ENCODE measurements around the gene PARVG. TPM values are rescaled to one million over a fixed set of nuclear protein-coding genes. Genes with fewer than 3 reads are reported as not detected.

PARVG gene
- total and polyA plus RNA-seq, 2 donors = 5.8 to 8.5 TPM

DNA sequence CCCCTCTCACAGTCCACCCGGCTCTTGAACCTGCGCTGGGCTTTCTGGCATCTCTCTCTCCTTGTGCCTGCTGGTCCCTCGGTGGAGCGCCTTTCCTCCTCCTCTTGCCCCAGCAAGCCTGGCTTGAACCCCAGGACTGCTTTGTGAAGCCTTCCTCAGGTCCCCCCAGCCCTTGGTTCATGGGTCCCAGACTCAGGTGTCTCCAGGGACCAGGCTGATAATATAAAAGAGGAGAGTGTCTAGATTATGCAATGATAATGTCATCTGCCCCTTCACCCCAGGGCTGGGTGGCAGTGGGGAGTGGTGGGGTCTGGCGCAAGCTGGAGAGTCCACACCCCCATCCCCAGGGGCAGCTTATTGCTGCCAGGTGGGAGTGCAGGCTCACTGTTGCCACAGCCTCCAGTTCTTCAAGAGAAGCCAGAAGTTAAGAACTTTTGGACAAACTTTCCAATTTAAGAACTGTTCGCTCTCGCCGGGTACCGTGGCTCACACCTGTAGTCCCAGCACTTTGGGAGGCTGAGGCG, 36.6 kb upstream of the PARVG start:
- no peak for DNase-seq (ENCODE audit: extremely low spot score)
- Histone ChIP-seq H3K4me3 (ENCODE audit: low read depth, low read length) (no peak overlapping the region), H3K36me3 (ENCODE audit: insufficient read depth) (no peaks in the 10 kb centered on the region), H3K4me1 (ENCODE audit: insufficient read depth) (no peaks in the 10 kb centered on the region), H3K27ac (ENCODE audit: low read depth) (no peak overlapping the region)
- 92% methylated on average over 10 of the region's 10 CpGs for WGBS

DNA sequence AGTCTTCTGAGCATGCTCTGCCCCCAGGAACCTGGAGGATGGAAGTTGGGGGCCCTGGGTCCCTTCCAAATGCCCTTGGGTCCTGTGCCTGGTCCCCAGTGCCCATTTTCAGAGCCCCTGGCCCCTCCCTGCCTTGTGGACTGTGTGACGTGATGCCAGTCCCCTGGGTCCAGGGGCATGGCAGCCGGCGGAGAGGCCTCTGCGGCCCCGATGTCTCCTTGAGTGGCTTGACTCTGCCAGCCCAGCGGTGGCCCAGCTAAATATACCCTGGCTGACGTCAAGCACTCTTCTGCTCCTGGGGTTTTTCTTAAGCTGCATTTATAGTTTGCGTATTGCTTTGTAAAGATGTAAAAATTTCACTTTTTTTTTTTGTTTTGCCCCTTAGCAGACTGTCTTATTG, 35.2 kb upstream of the PARVG start:
- no peaks in the 10 kb centered on the region for H3K36me3 ChIP-seq (ENCODE audit: insufficient read depth)
- 71% methylated on average over 8 of the region's 8 CpGs for WGBS
- no peak overlapping the region for H3K4me3 ChIP-seq (ENCODE audit: low read depth, low read length)
- no peak overlapping the region for H3K27ac ChIP-seq (ENCODE audit: low read depth)
- no peak for DNase-seq (ENCODE audit: extremely low spot score)
- no peaks in the 10 kb centered on the region for H3K4me1 ChIP-seq (ENCODE audit: insufficient read depth)

DNA sequence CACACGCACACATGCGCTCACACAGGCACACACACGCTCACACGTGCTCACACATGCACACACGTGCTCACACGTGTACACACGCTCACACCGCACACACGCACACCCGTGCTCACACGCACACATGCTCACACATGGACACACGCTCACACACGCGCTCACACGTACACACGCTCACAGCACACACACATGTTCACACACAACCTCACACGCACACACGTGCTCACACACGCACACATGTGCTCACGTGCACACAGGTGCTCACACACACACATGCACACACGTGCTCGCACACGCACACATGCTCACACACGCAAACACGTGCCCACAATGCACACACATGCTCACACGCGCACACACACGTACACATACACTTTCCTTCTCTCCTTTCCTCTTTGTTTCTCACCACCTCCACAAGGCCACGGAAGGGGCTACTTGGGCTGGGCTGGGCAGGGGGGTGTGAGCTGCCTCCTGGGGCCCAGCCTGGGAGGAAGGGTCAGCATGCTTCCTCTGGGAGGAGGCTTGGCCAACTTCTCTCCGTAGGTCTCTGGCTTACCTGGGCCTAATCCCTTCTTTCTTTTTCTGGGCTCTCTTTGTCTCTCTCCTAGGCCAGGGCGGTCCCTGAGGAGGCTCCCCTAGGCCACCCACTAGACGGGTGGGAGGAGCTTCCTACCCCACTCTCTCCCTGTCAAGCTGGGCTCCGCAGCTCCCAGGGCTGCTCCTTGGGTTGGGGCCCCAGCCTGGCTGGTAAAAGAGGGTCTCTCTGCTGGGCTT, 34.5 kb upstream of the PARVG start:
- Histone ChIP-seq H3K4me1 (ENCODE audit: insufficient read depth) (no peaks in the 10 kb centered on the region), H3K36me3 (ENCODE audit: insufficient read depth) (no peaks in the 10 kb centered on the region), H3K4me3 (ENCODE audit: low read depth, low read length) (no peak overlapping the region), H3K27ac (ENCODE audit: low read depth) (no peak overlapping the region)
- WGBS = 90% methylated on average over 33 of the region's 33 CpGs
- no peak for DNase-seq (ENCODE audit: extremely low spot score)

GRCh38 chr22:44147008-44147645, 33.6 kb upstream of the PARVG start:
- WGBS = 75% methylated on average over 12 of the region's 12 CpGs

DNA sequence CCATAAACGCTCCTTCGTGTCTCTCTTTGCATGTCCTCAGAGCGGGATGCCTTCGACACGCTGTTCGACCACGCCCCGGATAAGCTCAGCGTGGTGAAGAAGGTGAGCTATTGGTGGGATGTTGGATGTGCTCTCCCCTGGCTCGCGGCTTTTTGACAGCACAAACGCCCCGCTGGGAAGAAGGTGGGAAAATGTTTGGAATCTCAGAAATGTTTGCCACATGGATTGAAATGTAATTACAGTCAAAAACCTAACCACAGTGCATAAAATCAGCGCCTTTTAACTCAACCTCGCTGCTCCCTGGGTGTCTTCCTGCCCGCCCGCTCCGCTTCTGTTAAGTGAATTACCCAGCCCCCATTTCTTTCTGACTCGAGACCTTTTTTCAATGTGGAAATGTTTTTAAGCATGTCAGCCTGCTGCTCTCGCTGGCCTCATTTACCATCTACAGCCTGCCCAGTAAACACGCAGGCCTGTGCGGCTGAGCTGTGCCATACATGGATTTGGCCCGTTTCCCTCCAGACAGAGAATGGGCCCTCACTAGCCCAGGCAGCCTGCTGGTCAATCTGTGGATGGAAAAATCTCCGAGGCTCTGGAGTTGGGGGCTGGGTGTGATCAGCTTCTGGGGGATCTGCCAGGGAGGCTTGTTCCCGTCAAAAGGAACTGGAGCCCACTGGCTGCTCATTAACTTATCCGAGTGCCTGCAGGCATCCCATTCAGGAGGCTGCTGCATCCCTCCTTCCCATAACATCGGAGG, 32.7 kb upstream of the PARVG start:
- no peaks in the 10 kb centered on the region for H3K4me1 ChIP-seq (ENCODE audit: insufficient read depth)
- H3K4me3 ChIP-seq (ENCODE audit: low read depth, low read length) = no peak overlapping the region
- no peak for DNase-seq (ENCODE audit: extremely low spot score)
- 42% methylated on average over 27 of the region's 27 CpGs for WGBS
- H3K36me3 ChIP-seq (ENCODE audit: insufficient read depth) = no peaks in the 10 kb centered on the region
- no peak overlapping the region for H3K27ac ChIP-seq (ENCODE audit: low read depth)

More at GRCh38 chr22:44147008-44147645, 33.6 kb upstream of the PARVG start:
- H3K4me1 ChIP-seq (ENCODE audit: insufficient read depth) = no peaks in the 10 kb centered on the region
- DNase-seq (ENCODE audit: extremely low spot score) = no peak
- H3K36me3 ChIP-seq (ENCODE audit: insufficient read depth) = no peaks in the 10 kb centered on the region
- no peak overlapping the region for H3K27ac ChIP-seq (ENCODE audit: low read depth)
- no peak overlapping the region for H3K4me3 ChIP-seq (ENCODE audit: low read depth, low read length)

- 47% methylated on average over 4 of the region's 4 CpGs for whole genome bisulfite sequencing
- H3K4me1 ChIP-seq (ENCODE audit: insufficient read depth) = no peaks in the 10 kb centered on the region
- no peak overlapping the region for H3K4me3 ChIP-seq (ENCODE audit: low read depth, low read length)
- no peaks in the 10 kb centered on the region for H3K36me3 ChIP-seq (ENCODE audit: insufficient read depth)
- no peak for DNase-seq (ENCODE audit: extremely low spot score)
- H3K27ac ChIP-seq (ENCODE audit: low read depth) = no peak overlapping the region
Observed at GRCh38 chr22:44151676-44152075, 29.0 kb upstream of the PARVG start.

DNA sequence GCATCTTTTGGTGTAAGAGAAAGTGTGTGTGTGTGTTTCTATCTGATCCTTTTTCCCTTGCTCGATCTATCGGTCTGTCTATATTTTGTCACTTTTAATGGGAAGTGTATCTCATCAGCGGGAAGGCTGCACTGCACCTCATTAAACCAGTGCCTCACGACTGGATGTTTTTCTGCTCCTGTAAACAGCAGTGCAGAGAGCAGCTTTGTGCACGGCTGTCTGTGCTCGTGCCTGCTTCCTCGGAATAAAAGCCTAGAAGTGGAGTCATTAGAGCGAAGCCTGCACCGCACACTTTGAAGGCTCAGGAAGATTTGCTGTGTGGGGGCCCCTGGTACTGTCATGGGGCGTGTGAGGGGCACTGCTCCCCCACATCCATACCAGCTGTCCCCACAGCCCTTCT, 27.0 kb upstream of the PARVG start:
- Histone ChIP-seq H3K36me3 (ENCODE audit: insufficient read depth) (no peaks in the 10 kb centered on the region), H3K4me3 (ENCODE audit: low read depth, low read length) (no peak overlapping the region), H3K27ac (ENCODE audit: low read depth) (no peak overlapping the region), H3K4me1 (ENCODE audit: insufficient read depth) (no peaks in the 10 kb centered on the region)
- WGBS = 74% methylated on average over 10 of the region's 10 CpGs
- DNase-seq (ENCODE audit: extremely low spot score) = no peak

GRCh38 chr22:44154436-44154942, 26.2 kb upstream of the PARVG start:
- Histone ChIP-seq H3K4me1 (ENCODE audit: insufficient read depth) (no peaks in the 10 kb centered on the region), H3K36me3 (ENCODE audit: insufficient read depth) (no peaks in the 10 kb centered on the region), H3K27ac (ENCODE audit: low read depth) (no peak overlapping the region), H3K4me3 (ENCODE audit: low read depth, low read length) (no peak overlapping the region)
- WGBS = 83% methylated on average over 2 of the region's 2 CpGs
- no peak for DNase-seq (ENCODE audit: extremely low spot score)

DNA sequence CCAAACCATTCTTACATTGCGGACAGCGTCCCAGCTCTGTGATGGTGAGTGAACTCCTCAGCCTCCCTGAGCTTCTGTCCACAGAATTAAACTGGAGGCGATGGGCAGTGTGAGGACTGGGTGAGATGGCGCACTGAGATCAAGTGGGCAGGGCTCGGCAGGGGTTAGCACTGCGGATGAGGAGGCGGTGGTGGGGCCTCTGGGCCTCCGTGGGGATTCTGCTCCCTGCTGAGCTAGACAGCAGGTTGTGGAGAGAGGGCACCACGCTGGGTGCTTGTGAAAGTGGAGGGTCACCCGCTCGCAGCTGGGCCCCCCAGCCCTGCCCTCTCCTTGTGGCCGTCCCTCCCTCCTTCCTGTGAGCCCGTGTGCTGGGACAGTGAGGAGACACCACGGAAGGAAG, 25.6 kb upstream of the PARVG start:
- H3K4me1 ChIP-seq (ENCODE audit: insufficient read depth) = no peaks in the 10 kb centered on the region
- DNase-seq (ENCODE audit: extremely low spot score) = no peak
- H3K27ac ChIP-seq (ENCODE audit: low read depth) = no peak overlapping the region
- H3K4me3 ChIP-seq (ENCODE audit: low read depth, low read length) = no peak overlapping the region
- 87% methylated on average over 14 of the region's 14 CpGs for WGBS
- H3K36me3 ChIP-seq (ENCODE audit: insufficient read depth) = no peaks in the 10 kb centered on the region

GRCh38 chr22:44157916-44158618, 22.7 kb upstream of the PARVG start:
- Histone ChIP-seq H3K4me1 (ENCODE audit: insufficient read depth) (no peaks in the 10 kb centered on the region), H3K36me3 (ENCODE audit: insufficient read depth) (no peaks in the 10 kb centered on the region), H3K27ac (ENCODE audit: low read depth) (no peak overlapping the region), H3K4me3 (ENCODE audit: low read depth, low read length) (no peak overlapping the region)
- no peak for DNase-seq (ENCODE audit: extremely low spot score)
- WGBS = 85% methylated on average over 13 of the region's 13 CpGs

- H3K36me3 ChIP-seq (ENCODE audit: insufficient read depth) = no peaks in the 10 kb centered on the region
- WGBS = 56% methylated on average over 8 of the region's 8 CpGs
- H3K4me1 ChIP-seq (ENCODE audit: insufficient read depth) = no peaks in the 10 kb centered on the region
- DNase-seq (ENCODE audit: extremely low spot score) = no peak
- H3K4me3 ChIP-seq (ENCODE audit: low read depth, low read length) = no peak overlapping the region
- no peak overlapping the region for H3K27ac ChIP-seq (ENCODE audit: low read depth)
Observed at GRCh38 chr22:44158816-44159215, 21.9 kb upstream of the PARVG start.

DNA sequence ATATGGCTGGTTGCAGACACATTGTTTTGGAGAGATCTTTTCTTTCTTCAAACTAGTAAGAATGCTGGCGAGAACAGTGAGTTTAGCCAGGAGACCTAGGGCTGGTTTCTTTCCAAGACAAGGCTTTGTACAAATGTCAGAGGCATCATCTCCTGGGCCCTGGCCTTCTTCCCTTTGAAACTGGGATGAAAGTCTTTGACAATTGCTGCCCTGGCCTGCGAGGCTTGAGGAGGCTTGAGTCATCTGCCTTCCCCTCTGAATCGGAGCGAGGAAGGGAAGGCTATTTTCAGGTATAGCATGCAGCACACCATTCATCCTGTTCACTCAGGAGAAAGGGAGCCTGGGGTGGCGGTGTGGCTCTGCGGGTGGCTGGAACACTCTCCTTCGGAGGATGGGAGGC, 21.5 kb upstream of the PARVG start:
- H3K4me3 ChIP-seq (ENCODE audit: low read depth, low read length) = no peak overlapping the region
- H3K36me3 ChIP-seq (ENCODE audit: insufficient read depth) = no peaks in the 10 kb centered on the region
- no peak for DNase-seq (ENCODE audit: extremely low spot score)
- H3K4me1 ChIP-seq (ENCODE audit: insufficient read depth) = no peaks in the 10 kb centered on the region
- H3K27ac ChIP-seq (ENCODE audit: low read depth) = no peak overlapping the region
- 54% methylated on average over 7 of the region's 7 CpGs for WGBS

GRCh38 chr22:44159811-44160210, 20.9 kb upstream of the PARVG start:
- WGBS = 67% methylated on average over 7 of the region's 7 CpGs
- no peak overlapping the region for H3K4me3 ChIP-seq (ENCODE audit: low read depth, low read length)
- H3K27ac ChIP-seq (ENCODE audit: low read depth) = no peak overlapping the region
- DNase-seq (ENCODE audit: extremely low spot score) = no peak
- H3K4me1 ChIP-seq (ENCODE audit: insufficient read depth) = no peaks in the 10 kb centered on the region
- H3K36me3 ChIP-seq (ENCODE audit: insufficient read depth) = no peaks in the 10 kb centered on the region

Measured in urinary bladder (tissue), 4 donors.